ENCODE measurements around the gene TTLL11.

DNA sequence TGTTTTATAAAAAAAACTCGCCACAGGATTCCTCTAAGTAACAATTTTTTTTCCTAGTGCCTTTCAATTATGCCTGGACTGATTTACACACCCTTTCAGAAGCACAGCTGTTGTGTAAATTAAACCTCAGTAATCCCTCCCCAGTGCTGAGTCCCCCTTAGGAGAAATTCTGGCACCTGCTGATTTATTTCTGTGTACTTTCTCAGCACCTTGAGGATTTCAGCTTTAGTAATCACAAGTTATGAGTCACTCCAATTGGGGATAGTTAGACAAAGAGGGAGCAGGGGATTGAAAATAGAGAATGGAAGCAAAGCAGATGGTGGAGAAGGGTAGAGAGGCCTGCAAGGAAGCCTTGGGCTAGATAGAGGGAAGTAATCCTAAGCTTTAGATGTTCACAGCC lies 171.7 kb downstream of the TTLL11 start:
- TF ChIP-seq GABPA (IDR thresholded peaks at IDR 0.05 in 1 of 2, conservative IDR thresholded peaks at IDR 0.05 in 1 of 2) (no peak), JUND (IDR thresholded peaks at IDR 0.05) (no peak), RAD21 (IDR thresholded peaks at IDR 0.05) (no peak), SP1 (IDR thresholded peaks at IDR 0.05) (no peak), TAF1 (conservative IDR thresholded peaks at IDR 0.05) (no peak), ATF3 (IDR thresholded peaks at IDR 0.05) (no peak), RXRA (IDR thresholded peaks at IDR 0.05) (no peak), YY1 (IDR thresholded peaks at IDR 0.05) (no peak), EGR1 (IDR thresholded peaks at IDR 0.05; ENCODE audit: low read depth in 2 of 2) (no peak), MAX (IDR thresholded peaks at IDR 0.05) (no peak), FOXA1 (IDR thresholded peaks at IDR 0.05) (no peak), HNF4G (IDR thresholded peaks at IDR 0.05) (no peak)
- TF ChIP-seq, protein P1, sequence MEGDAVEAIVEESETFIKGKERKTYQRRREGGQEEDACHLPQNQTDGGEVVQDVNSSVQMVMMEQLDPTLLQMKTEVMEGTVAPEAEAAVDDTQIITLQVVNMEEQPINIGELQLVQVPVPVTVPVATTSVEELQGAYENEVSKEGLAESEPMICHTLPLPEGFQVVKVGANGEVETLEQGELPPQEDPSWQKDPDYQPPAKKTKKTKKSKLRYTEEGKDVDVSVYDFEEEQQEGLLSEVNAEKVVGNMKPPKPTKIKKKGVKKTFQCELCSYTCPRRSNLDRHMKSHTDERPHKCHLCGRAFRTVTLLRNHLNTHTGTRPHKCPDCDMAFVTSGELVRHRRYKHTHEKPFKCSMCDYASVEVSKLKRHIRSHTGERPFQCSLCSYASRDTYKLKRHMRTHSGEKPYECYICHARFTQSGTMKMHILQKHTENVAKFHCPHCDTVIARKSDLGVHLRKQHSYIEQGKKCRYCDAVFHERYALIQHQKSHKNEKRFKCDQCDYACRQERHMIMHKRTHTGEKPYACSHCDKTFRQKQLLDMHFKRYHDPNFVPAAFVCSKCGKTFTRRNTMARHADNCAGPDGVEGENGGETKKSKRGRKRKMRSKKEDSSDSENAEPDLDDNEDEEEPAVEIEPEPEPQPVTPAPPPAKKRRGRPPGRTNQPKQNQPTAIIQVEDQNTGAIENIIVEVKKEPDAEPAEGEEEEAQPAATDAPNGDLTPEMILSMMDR (IDR thresholded peaks at IDR 0.05; ENCODE audit: low read depth, low read length, missing input control): no peak
- TF ChIP-seq, protein P2, sequence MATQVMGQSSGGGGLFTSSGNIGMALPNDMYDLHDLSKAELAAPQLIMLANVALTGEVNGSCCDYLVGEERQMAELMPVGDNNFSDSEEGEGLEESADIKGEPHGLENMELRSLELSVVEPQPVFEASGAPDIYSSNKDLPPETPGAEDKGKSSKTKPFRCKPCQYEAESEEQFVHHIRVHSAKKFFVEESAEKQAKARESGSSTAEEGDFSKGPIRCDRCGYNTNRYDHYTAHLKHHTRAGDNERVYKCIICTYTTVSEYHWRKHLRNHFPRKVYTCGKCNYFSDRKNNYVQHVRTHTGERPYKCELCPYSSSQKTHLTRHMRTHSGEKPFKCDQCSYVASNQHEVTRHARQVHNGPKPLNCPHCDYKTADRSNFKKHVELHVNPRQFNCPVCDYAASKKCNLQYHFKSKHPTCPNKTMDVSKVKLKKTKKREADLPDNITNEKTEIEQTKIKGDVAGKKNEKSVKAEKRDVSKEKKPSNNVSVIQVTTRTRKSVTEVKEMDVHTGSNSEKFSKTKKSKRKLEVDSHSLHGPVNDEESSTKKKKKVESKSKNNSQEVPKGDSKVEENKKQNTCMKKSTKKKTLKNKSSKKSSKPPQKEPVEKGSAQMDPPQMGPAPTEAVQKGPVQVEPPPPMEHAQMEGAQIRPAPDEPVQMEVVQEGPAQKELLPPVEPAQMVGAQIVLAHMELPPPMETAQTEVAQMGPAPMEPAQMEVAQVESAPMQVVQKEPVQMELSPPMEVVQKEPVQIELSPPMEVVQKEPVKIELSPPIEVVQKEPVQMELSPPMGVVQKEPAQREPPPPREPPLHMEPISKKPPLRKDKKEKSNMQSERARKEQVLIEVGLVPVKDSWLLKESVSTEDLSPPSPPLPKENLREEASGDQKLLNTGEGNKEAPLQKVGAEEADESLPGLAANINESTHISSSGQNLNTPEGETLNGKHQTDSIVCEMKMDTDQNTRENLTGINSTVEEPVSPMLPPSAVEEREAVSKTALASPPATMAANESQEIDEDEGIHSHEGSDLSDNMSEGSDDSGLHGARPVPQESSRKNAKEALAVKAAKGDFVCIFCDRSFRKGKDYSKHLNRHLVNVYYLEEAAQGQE (IDR thresholded peaks at IDR 0.05): no peak
